Hematopoietic multipotent progenitor cell treated with erythropoietin and hydrocortisone succinate and interleukin-3 and kit ligand, for 6 days (in vitro differentiated cells): ENCODE results near the gene PEAR1.
A peak's percentile ranks its signal among the peaks of the same experiment; 100 is the strongest.

Experiments used
- DNase-seq: peaks from one replicate; pipeline ENCODE4 v3.0.0-alpha.2; 2015

The PEAR1 gene

GRCh38 chr1:156942176-156942575 lies 48.7 kb downstream of the PEAR1 start:
- DNase-seq, result no peak

GRCh38 chr1:156942576-156942975 lies 49.1 kb downstream of the PEAR1 start:
- DNase-seq, result no peak

GRCh38 chr1:156943756-156944155 lies 50.2 kb downstream of the PEAR1 start:
- no peak for DNase-seq

GRCh38 chr1:156944268-156944667 lies 50.8 kb downstream of the PEAR1 start:
- no peak for DNase-seq

- DNase-seq, result no peak
These were observed 51.3 kb downstream of the PEAR1 start for GRCh38 chr1:156944848-156945247.

GRCh38 chr1:156945881-156946661 lies 52.6 kb downstream of the PEAR1 start:
- DNase-seq, result peak; percentile 43

- DNase-seq, result no peak
These were observed 53.6 kb downstream of the PEAR1 start for GRCh38 chr1:156947127-156947526.

- DNase-seq, result no peak
These were observed 54.5 kb downstream of the PEAR1 start for GRCh38 chr1:156947818-156948525.

GRCh38 chr1:156948708-156949107 lies 55.2 kb downstream of the PEAR1 start:
- no peak for DNase-seq

- DNase-seq, result no peak
These were observed 55.6 kb downstream of the PEAR1 start for GRCh38 chr1:156949127-156949526.

GRCh38 chr1:156951371-156951770 lies 57.9 kb downstream of the PEAR1 start:
- DNase-seq, result no peak

GRCh38 chr1:156953571-156953970 lies 60.1 kb downstream of the PEAR1 start:
- DNase-seq, result peak; percentile 31

GRCh38 chr1:156956333-156956732 lies 62.8 kb downstream of the PEAR1 start:
- no peak for DNase-seq

GRCh38 chr1:156957634-156958033 lies 64.1 kb downstream of the PEAR1 start:
- DNase-seq, result no peak

- peak; percentile 64 for DNase-seq
These were observed 64.8 kb downstream of the PEAR1 start for GRCh38 chr1:156958247-156958714.

GRCh38 chr1:156959414-156959813 lies 65.9 kb downstream of the PEAR1 start:
- no peak for DNase-seq

GRCh38 chr1:156959925-156960324 lies 66.4 kb downstream of the PEAR1 start:
- peak; percentile 31 for DNase-seq

GRCh38 chr1:156961709-156962108 lies 68.2 kb downstream of the PEAR1 start:
- DNase-seq, result peak; percentile 78

GRCh38 chr1:156963621-156964020 lies 70.1 kb downstream of the PEAR1 start:
- peak; percentile 53 for DNase-seq

GRCh38 chr1:156964441-156964840 lies 70.9 kb downstream of the PEAR1 start:
- no peak for DNase-seq
